Lower lobe of right lung (tissue), 2 donors: ENCODE data around the gene C1orf56. TPM values are rescaled to one million over a fixed set of nuclear protein-coding genes. Genes with fewer than 3 reads are reported as not detected.
A peak's percentile ranks its signal among the peaks of the same experiment; 100 is the strongest.

Source experiments
- ATAC-seq, 2 donors: fragments of 200-7000 bp; cut with Tn5 transposase; one replicate each; pipeline ENCODE4 v1.9.1; 2020 to 2022; ENCODE audit warnings: mild to moderate bottlenecking in 2 of 2, moderate library complexity in 2 of 2
- DNase-seq: peaks from one replicate; pipeline ENCODE4 v3.0.0-alpha.2; 2020
- H3K27ac ChIP-seq: fragments of 200-600 bp; one replicate; pipeline ENCODE4 v1.8.0; 2022
- H3K27me3 ChIP-seq: fragments of 200-600 bp; one replicate; pipeline ENCODE4 v1.8.0; 2022; ENCODE audit warnings: low read depth
- H3K36me3 ChIP-seq: fragments of 200-600 bp; one replicate; pipeline ENCODE4 v1.8.0; 2022; ENCODE audit warnings: mild to moderate bottlenecking
- H3K4me1 ChIP-seq: fragments of 200-600 bp; one replicate; pipeline ENCODE4 v1.8.0; 2022
- H3K4me3 ChIP-seq: fragments of 200-600 bp; one replicate; pipeline ENCODE4 v1.8.0; 2022; ENCODE audit warnings: mild to moderate bottlenecking
- H3K9me3 ChIP-seq: fragments of 200-600 bp; one replicate; pipeline ENCODE4 v1.8.0; 2022
- intact Hi-C: fragments of 100-400 bp; cut with DNase I; formaldehyde crosslinking; loops from one replicate; pipeline ENCODE4 v1.11.0; 2022
- total RNA-seq: library from RNA; stranded (reverse); fragmentation: NEBNext Ultra II Directional; extraction: Animal tissue kit (Norgen Biotek cat#: 25700); gene quantifications from one replicate; pipeline ENCODE4 v1.2.1, GENCODE V29; 2021
- TF ChIP-seq, protein P1 (sequence below): fragments of 200-600 bp; IDR thresholded peaks from one replicate; pipeline ENCODE4 v1.8.0; 2022; ENCODE audit warnings: antibody characterized with exemption, mild to moderate bottlenecking
- donor health status: DM: no; HTN: yes; CAD: no; lungs with severe emphysema.

Gene C1orf56
- total RNA-seq, 1 donor from 2014 or later, result 4.8 TPM

DNA sequence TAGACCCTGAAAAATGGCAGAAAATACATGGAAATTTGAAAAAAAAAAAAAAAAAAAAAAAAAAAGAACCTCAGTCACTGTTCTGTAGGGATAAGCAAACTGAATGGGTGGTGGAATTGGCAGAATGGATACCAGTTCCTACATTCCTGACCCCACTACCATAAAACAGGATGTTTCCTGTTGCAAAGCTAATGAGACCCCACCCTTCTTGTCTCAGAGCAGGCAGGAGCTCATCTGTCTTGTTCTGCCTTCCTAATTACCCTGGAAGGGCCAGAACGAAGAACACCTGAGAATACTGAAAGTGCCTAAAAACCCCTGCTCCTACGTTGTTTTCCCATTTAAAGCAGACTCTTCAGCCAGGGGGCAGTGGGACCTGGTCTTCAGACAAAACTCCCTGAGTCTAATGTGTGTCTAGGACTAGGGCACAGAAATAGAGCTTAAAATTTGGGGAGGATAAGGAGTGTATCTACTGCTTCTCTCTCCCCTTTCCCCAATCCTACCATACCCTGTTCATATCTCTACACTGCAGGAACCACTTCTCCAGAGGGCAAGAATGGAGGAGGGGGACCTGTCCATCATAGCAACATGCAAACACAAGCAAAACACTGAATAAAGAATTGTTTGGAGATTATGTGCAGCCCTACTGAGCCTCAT lies 3.9 kb downstream of the C1orf56 start:
- intact Hi-C loops, result no loop called here
- H3K27me3 ChIP-seq, result no peaks in the 10 kb centered on the region
- TF ChIP-seq, protein P1, sequence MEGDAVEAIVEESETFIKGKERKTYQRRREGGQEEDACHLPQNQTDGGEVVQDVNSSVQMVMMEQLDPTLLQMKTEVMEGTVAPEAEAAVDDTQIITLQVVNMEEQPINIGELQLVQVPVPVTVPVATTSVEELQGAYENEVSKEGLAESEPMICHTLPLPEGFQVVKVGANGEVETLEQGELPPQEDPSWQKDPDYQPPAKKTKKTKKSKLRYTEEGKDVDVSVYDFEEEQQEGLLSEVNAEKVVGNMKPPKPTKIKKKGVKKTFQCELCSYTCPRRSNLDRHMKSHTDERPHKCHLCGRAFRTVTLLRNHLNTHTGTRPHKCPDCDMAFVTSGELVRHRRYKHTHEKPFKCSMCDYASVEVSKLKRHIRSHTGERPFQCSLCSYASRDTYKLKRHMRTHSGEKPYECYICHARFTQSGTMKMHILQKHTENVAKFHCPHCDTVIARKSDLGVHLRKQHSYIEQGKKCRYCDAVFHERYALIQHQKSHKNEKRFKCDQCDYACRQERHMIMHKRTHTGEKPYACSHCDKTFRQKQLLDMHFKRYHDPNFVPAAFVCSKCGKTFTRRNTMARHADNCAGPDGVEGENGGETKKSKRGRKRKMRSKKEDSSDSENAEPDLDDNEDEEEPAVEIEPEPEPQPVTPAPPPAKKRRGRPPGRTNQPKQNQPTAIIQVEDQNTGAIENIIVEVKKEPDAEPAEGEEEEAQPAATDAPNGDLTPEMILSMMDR, result no peak
- DNase-seq, result no peak
- H3K4me1 ChIP-seq, result peaks cover 39% of the 10 kb centered on the region
- no peaks in the 10 kb centered on the region for H3K9me3 ChIP-seq
- H3K36me3 ChIP-seq, result peaks cover 55% of the 10 kb centered on the region
- no peak for ATAC-seq
- no peak overlapping the region for H3K4me3 ChIP-seq
- no peak overlapping the region for H3K27ac ChIP-seq

DNA sequence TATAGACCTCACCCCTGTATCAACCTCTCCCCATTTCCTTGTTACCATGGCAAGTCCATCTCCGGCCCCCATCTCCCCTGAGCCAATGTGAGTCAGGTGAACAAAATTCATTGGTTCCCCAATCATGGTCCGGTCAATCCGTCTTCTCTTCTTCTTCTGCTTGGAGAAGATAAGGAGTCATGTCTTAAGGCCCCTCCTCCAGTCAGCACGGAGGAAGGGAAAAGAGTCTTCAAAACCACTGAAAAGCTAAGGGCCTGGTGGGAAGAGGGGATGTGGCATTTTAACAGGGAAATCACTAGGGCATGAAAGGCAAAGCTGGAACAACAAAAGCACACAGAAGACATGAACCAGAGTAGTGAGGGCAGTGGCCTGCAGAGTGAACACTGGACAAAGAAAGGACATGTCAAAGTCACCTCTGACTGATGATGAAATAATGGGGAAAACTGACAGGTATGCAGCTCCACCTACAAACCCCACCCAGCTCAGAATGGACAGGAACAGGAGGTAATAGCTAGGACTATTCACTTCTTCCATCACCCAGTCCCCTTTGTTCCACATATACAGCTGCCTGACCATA lies 7.5 kb downstream of the C1orf56 start:
- H3K9me3 ChIP-seq, result no peaks in the 10 kb centered on the region
- H3K4me1 ChIP-seq, result peaks cover 44% of the 10 kb centered on the region
- H3K27me3 ChIP-seq, result no peaks in the 10 kb centered on the region
- peak overlapping the region; percentile 94 for H3K4me3 ChIP-seq
- DNase-seq (no peak), ATAC-seq (no peak)
- intact Hi-C loops, result no loop called here
- peaks cover 63% of the 10 kb centered on the region for H3K36me3 ChIP-seq
- TF ChIP-seq, protein P1, result no peak
- H3K27ac ChIP-seq, result no peak overlapping the region

DNA sequence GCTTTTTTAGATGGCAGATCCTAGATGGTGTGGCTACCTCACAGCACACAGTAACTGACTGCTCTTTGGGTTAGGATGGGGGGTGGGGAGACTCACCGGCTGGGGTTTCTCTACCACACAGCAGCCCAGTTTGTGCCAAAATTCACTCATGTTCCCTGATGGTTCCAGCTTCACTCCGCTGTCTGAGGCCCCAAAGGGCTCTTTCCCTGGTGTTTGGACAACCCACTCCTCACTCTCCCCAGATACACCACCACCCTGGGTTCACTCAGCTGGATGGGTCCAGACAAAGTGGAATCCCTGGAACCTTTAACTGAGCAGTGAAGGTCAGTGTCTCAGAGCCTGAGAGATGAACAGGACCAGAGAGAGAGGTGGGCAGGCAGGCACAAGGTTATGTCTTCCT lies 8.0 kb downstream of the C1orf56 start:
- TF ChIP-seq, protein P1, result no peak
- no peak for DNase-seq
- Histone ChIP-seq H3K27me3 (no peaks in the 10 kb centered on the region), H3K4me1 (peaks cover 49% of the 10 kb centered on the region), H3K9me3 (no peaks in the 10 kb centered on the region), H3K36me3 (peaks cover 63% of the 10 kb centered on the region), H3K27ac (peak overlapping the region; percentile 94), H3K4me3 (peak overlapping the region; percentile 94)
- intact Hi-C loops, result no loop called here
- no peak for ATAC-seq

DNA sequence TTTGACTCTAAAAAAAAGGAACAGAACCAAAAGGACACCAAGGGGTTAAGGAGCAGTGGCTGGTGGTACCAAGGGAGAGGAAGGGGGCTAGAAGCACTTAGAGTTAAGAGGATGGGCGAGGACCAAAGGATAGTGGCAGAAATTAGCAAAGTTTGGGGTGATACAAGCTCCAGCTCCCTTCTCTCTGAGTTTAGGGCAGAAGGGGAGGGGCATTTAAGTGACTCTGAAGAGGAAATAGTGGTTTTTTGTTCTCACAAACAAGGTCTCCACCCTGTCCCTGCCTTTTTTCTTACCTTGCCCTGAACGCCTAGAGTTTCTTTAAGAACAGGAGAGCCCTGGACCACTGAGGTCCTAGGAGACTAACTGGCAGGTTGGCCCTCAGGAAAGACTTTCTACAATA lies 8.6 kb downstream of the C1orf56 start:
- peak overlapping the region; percentile 94 for H3K27ac ChIP-seq
- H3K9me3 ChIP-seq, result no peaks in the 10 kb centered on the region
- no peaks in the 10 kb centered on the region for H3K27me3 ChIP-seq
- intact Hi-C loops, result no loop called here
- ATAC-seq, result no peak
- peaks cover 60% of the 10 kb centered on the region for H3K36me3 ChIP-seq
- DNase-seq, result no peak
- H3K4me3 ChIP-seq, result peak overlapping the region; percentile 94
- H3K4me1 ChIP-seq, result peaks cover 52% of the 10 kb centered on the region
- TF ChIP-seq, protein P1, result no peak

DNA sequence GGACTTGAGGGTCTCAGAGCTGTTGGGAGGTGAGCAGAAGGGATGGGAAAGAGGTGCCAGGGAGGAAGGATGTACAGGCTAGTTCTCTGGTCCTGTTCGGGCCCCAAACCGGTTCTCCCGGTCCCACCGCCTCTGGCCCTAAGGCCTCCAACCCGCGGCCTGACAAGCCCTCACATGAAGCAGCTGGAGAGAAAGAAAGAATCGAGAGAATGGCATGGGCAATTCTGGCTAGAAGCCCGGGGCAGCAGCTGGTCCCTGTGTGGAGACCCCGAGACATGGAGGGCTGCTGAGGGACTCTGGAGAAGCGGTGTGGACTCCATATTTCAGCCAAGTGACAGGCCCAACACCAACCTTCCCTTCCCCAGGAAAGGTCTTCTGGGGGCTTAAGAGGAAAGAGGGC lies 11.1 kb downstream of the C1orf56 start:
- TF ChIP-seq, protein P1, result no peak
- Histone ChIP-seq H3K27ac (peak overlapping the region; percentile 94), H3K4me3 (peak overlapping the region; percentile 94), H3K27me3 (no peaks in the 10 kb centered on the region), H3K36me3 (peaks cover 35% of the 10 kb centered on the region), H3K9me3 (no peaks in the 10 kb centered on the region), H3K4me1 (peaks cover 52% of the 10 kb centered on the region)
- DNase-seq (peak; percentile 86), ATAC-seq (peak; percentile 72 to 75)
- intact Hi-C loops, result no loop called here
